NB4 (cell line): Measurements from ENCODE around the gene CD244.
A peak's percentile ranks its signal among the peaks of the same experiment; 100 is the strongest.

Experiments used
- DNase-seq: peaks from one replicate; pipeline ENCODE4 v3.0.0; 2010; ENCODE audit warnings: low read depth
- H3K4me3 ChIP-seq: one replicate; pipeline ENCODE4 v1.5.1; 2011; ENCODE audit warnings: mild to moderate bottlenecking, low read depth, low read length, moderate library complexity
- CTCF ChIP-seq: IDR thresholded peaks from one replicate; pipeline ENCODE4 v1.5.1; 2012; ENCODE audit warnings: low read depth, low read length
- MYC ChIP-seq: IDR thresholded peaks from 2 replicates; pipeline ENCODE4 v1.6.1; 2011; ENCODE audit warnings: low read depth, low read length
- POLR2A ChIP-seq: IDR thresholded peaks from 2 replicates; pipeline ENCODE4 v1.6.1; 2011; ENCODE audit warnings: mild to moderate bottlenecking; ENCODE audit not compliant: insufficient read length; ENCODE audit errors: extremely low read depth
- TF ChIP-seq, protein P1 (sequence below): IDR thresholded peaks from 2 replicates; pipeline ENCODE4 v1.6.1; 2011; ENCODE audit warnings: low read depth, low read length

Gene CD244

DNA sequence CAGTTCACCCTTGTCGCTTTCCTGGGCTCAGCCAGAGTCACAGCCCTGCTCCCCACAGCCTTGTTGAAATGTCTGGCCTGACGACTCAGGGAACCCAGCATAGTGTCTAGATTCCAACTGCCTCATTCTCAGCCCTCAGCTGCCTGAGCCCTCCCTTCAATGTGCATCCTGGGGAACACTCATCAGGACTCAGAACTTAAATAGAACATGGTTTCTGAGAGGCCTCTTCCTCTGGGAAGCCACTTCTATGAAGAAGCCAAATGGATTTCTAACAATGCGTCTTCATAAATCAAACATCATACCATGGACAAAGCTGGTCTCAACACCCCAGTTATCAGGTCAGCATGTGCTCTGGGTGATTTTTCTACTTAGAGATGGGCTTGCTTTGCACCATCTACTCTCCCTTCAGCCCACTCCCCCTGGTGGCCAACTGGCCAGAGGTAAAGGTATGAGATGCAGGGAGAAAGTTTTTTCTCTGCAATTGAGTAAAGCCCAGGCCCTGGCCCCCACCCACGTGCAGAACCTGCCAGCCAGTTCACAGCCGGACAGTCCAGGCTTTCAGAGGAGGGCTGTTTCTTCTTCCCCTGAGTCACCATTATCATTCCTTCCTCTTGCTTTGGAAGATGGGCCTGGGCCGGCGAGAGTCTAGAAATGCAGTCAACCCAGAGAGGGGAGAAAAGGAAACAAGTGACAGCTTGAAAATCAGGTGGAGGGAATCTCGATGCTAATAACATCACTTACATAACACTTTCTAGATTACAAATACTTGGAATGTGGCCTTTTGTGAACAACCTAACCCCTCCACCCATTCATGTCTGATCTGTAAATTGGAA, 32.1 kb downstream of the CD244 start:
- no peak overlapping the region for H3K4me3 ChIP-seq
- TF ChIP-seq MYC (no peak), CTCF (peak; percentile 83)
- peak; percentile 71 for DNase-seq

GRCh38 chr1:160829766-160830165, 32.9 kb downstream of the CD244 start:
- DNase-seq = no peak
- TF ChIP-seq MYC (no peak), POLR2A (no peak), CTCF (no peak)
- TF ChIP-seq, protein P1, sequence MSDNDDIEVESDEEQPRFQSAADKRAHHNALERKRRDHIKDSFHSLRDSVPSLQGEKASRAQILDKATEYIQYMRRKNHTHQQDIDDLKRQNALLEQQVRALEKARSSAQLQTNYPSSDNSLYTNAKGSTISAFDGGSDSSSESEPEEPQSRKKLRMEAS = no peak
- no peak overlapping the region for H3K4me3 ChIP-seq

DNA sequence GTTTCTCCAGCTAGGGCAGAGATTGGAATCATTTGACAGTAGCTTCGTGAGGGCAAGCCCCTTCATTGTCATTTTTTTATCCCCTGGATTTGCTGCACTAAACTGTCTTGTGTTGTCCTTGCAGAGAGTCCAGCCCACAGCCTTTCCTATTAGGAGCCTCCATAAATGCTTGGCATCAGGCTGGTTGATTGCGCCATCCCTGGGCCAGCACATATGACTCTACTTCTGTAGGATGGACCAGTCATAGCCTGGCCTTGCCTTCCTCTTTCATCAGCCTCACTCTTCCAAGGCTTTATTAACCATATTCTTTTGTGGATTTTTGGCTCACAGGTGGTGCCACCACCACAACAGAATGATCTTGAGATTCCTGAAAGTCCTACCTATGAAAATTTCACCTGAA, 35.3 kb downstream of the CD244 start:
- DNase-seq = peak; percentile 39
- TF ChIP-seq POLR2A = no peak
- TF ChIP-seq, protein P1 = no peak
- no peak for TF ChIP-seq MYC
- no peak for TF ChIP-seq CTCF
- no peak overlapping the region for H3K4me3 ChIP-seq

GRCh38 chr1:160826546-160826945, 36.1 kb downstream of the CD244 start:
- H3K4me3 ChIP-seq = no peak overlapping the region
- DNase-seq = no peak
- TF ChIP-seq MYC (no peak), POLR2A (no peak), CTCF (no peak)
- TF ChIP-seq, protein P1 = no peak

DNA sequence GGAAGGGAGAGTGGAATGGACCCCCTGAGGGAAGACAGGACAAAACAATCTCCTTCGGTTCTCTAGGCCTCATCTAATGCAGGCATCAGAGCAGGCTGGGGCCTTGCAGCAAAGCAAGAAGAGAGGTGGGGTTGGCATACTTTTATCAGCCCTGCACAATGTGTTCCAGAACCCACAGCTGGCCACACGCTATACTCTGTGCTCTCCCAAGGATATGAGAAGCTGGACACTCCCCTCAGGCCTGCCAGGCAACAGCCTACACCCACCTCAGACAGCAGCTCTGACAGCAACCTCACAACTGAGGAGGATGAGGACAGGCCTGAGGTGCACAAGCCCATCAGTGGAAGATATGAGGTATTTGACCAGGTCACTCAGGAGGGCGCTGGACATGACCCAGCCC, 39.4 kb downstream of the CD244 start:
- H3K4me3 ChIP-seq = no peak overlapping the region
- DNase-seq = no peak
- TF ChIP-seq MYC (no peak), CTCF (no peak), POLR2A (no peak)
- TF ChIP-seq, protein P1 = no peak
